T-helper 17 cell (primary cell): ENCODE measurements around the gene SULT2B1. TPM values are rescaled to one million over a fixed set of nuclear protein-coding genes. Genes with fewer than 3 reads are reported as not detected.
A peak's percentile ranks its signal among the peaks of the same experiment; 100 is the strongest.

Source experiments
- ATAC-seq: fragments of 150-1000 bp; cut with Tn5 transposase; 2 replicates; pipeline ENCODE4 v1.10.0; 2021; ENCODE audit warnings: mild to moderate bottlenecking, moderate library complexity
- DNase-seq, 3 donors: peaks; one replicate each; pipeline versions ENCODE4 v3.0.0 to v3.0.0-alpha.2; 2020 to 2021
- H3K9me3 ChIP-seq: one replicate; pipeline ENCODE4 v1.7.0; 2013; ENCODE audit warnings: low read length, mild to moderate bottlenecking; ENCODE audit not compliant: control insufficient read depth, poor library complexity, severe bottlenecking
- H3K27ac Mint-ChIP-seq: one replicate; pipeline ENCODE4 v1.8.0; 2022; ENCODE audit warnings: mild to moderate bottlenecking, moderate library complexity, mixed read lengths
- H3K27me3 Mint-ChIP-seq: one replicate; pipeline ENCODE4 v1.8.0; 2022; ENCODE audit warnings: mixed read lengths
- H3K36me3 Mint-ChIP-seq: one replicate; pipeline ENCODE4 v1.8.0; 2022; ENCODE audit warnings: low read depth, mixed read lengths
- H3K4me1 Mint-ChIP-seq: one replicate; pipeline ENCODE4 v1.8.0; 2022; ENCODE audit warnings: mild to moderate bottlenecking, mixed read lengths
- H3K4me3 Mint-ChIP-seq: one replicate; pipeline ENCODE4 v1.8.0; 2022; ENCODE audit warnings: mild to moderate bottlenecking, moderate library complexity, mixed read lengths
- total RNA-seq, 4 donors: library from RNA in 2 of 4; stranded (reverse) in 2 of 4; gene quantifications; one replicate each; pipeline ENCODE4 v1.2.3 and lab custom pipeline; 2022 to 2026

Gene SULT2B1
- total RNA-seq, 2 donors from 2014 or later = not detected

DNA sequence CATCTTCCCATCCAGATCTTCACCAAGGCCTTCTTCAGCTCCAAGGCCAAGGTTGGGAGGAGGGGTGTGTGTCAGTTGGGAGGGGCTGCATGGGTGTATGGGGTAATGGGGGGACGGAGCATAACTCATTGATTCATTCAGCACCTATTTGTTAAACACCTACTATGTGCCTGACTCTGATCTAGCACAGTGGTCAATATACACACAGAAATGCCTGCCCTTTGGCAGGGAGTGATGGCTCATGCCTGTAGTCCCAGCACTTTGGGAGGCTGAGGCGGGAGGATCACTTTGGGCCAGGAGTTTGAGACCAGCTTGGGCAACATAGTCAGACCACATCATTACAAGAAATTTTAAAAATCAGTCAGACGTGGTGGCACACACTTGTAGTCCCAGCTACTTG lies 35.4 kb downstream of the SULT2B1 start:
- H3K27ac Mint-ChIP-seq = no peak overlapping the region
- H3K9me3 ChIP-seq = no peaks in the 10 kb centered on the region
- DNase-seq (no peak), ATAC-seq (no peak)
- peaks cover 3% of the 10 kb centered on the region for H3K36me3 Mint-ChIP-seq
- H3K4me3 Mint-ChIP-seq = no peak overlapping the region
- no peaks in the 10 kb centered on the region for H3K27me3 Mint-ChIP-seq
- H3K4me1 Mint-ChIP-seq = peaks cover 20% of the 10 kb centered on the region

DNA sequence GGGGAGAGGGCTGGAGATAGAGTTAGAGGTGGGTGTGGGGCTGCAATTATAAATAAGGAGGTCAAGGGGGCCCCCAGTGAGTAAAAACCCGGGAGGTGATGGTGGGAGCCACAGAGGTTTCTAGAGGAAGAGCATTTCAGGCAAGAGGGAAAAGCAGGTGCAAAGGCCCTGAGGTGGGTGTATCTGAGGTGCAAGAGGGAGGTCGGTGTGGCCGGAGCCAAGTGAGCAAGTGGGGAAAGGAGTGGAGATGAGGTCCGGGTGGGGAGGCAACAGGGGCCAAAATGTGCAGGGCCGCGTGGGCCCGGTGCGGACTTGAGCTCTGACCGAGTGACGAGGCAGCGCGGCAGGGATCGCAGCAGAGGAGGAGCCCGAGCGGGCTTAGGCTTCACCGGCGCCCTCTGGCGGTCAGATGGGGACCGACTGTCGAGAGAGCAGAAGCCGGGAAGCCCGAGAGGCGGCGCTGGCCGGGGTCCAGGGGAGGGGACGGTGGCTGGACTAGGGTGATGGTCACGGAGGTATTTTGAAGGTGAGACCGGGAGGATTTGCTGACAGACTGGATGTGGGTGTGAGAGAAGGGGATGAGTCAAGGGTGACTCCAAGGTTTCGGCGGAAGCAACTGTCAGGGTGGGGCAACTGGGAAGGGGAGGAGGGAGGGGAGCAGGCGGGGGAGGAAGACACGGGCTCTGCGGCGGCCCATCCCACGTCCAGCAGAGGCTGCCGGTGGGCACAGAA lies 36.9 kb downstream of the SULT2B1 start:
- peak; percentile 92 for ATAC-seq
- peaks cover 22% of the 10 kb centered on the region for H3K4me1 Mint-ChIP-seq
- H3K27ac Mint-ChIP-seq = no peak overlapping the region
- H3K27me3 Mint-ChIP-seq = no peaks in the 10 kb centered on the region
- peaks cover 3% of the 10 kb centered on the region for H3K36me3 Mint-ChIP-seq
- DNase-seq = peak; percentile 75 to 90 (median 82)
- H3K9me3 ChIP-seq = no peaks in the 10 kb centered on the region
- peak overlapping the region; percentile 82 for H3K4me3 Mint-ChIP-seq

- Mint-ChIP-seq H3K27ac (no peak overlapping the region), H3K4me1 (peaks cover 27% of the 10 kb centered on the region), H3K27me3 (no peaks in the 10 kb centered on the region), H3K4me3 (no peak overlapping the region), H3K36me3 (peaks cover 3% of the 10 kb centered on the region)
- no peak for DNase-seq
- ATAC-seq = no peak
- H3K9me3 ChIP-seq = no peaks in the 10 kb centered on the region
These were observed 39.0 kb downstream of the SULT2B1 start for GRCh38 chr19:48591021-48591420.

- no peak for DNase-seq
- no peak for ATAC-seq
These were observed 43.2 kb downstream of the SULT2B1 start for GRCh38 chr19:48595171-48595570.

GRCh38 chr19:48595833-48596232 lies 43.9 kb downstream of the SULT2B1 start:
- H3K4me3 Mint-ChIP-seq = peak overlapping the region; percentile 79
- H3K9me3 ChIP-seq = no peaks in the 10 kb centered on the region
- peaks cover 5% of the 10 kb centered on the region for H3K27me3 Mint-ChIP-seq
- DNase-seq (no peak), ATAC-seq (no peak)
- H3K27ac Mint-ChIP-seq = peak overlapping the region; percentile 78
- peaks cover 3% of the 10 kb centered on the region for H3K36me3 Mint-ChIP-seq
- H3K4me1 Mint-ChIP-seq = peaks cover 18% of the 10 kb centered on the region

More at GRCh38 chr19:48595171-48595570, 43.2 kb downstream of the SULT2B1 start:
- peak overlapping the region; percentile 75 for H3K4me3 Mint-ChIP-seq
- peaks cover 3% of the 10 kb centered on the region for H3K36me3 Mint-ChIP-seq
- H3K27me3 Mint-ChIP-seq = peaks cover 5% of the 10 kb centered on the region
- peaks cover 18% of the 10 kb centered on the region for H3K4me1 Mint-ChIP-seq
- H3K9me3 ChIP-seq = no peaks in the 10 kb centered on the region
- H3K27ac Mint-ChIP-seq = peak overlapping the region; percentile 78

- Mint-ChIP-seq H3K27ac (peak overlapping the region; percentile 78), H3K27me3 (peaks cover 5% of the 10 kb centered on the region), H3K4me3 (peak overlapping the region; percentile 79), H3K4me1 (peaks cover 18% of the 10 kb centered on the region), H3K36me3 (peaks cover 3% of the 10 kb centered on the region)
- no peak for ATAC-seq
- no peaks in the 10 kb centered on the region for H3K9me3 ChIP-seq
- no peak for DNase-seq
These were observed 44.3 kb downstream of the SULT2B1 start for GRCh38 chr19:48596237-48596636.

DNA sequence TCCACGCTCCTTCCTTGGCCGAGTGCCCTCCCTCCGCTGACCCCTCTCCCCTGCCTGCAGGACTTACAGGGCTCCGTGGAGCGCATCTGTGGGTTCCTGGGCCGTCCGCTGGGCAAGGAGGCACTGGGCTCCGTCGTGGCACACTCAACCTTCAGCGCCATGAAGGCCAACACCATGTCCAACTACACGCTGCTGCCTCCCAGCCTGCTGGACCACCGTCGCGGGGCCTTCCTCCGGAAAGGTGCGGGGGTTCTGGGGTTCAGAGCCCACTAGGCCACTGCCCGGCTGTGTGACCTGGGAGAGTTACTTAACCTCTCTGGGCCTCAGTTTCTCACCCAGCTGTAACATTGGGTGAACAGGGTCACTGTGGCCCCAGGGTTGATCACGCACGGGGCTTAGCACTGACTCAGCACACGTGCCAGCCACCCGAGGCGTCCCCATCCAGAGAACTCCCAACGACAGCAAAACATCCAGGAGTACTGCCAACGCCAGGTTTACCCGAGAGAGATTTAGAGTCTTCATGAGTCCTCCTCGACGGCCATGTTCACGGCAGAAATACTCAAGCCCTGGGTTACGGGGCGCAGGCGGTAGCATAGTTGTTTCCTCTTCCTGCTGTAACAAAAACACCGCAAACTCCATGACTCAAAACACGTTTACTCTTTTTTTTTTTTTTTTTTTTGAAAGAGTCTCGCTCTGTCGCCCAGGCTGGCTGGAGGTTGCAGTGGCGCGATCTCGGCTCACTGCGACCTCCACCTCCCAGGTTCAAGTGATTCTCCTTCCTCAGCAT lies 44.9 kb downstream of the SULT2B1 start:
- Mint-ChIP-seq H3K4me1 (peaks cover 13% of the 10 kb centered on the region), H3K4me3 (peak overlapping the region; percentile 79), H3K27ac (peak overlapping the region; percentile 84), H3K27me3 (peaks cover 5% of the 10 kb centered on the region), H3K36me3 (peaks cover 3% of the 10 kb centered on the region)
- DNase-seq = peak in 1 of 3 donors; percentile 51
- ATAC-seq = peak; percentile 95
- H3K9me3 ChIP-seq = no peaks in the 10 kb centered on the region

DNA sequence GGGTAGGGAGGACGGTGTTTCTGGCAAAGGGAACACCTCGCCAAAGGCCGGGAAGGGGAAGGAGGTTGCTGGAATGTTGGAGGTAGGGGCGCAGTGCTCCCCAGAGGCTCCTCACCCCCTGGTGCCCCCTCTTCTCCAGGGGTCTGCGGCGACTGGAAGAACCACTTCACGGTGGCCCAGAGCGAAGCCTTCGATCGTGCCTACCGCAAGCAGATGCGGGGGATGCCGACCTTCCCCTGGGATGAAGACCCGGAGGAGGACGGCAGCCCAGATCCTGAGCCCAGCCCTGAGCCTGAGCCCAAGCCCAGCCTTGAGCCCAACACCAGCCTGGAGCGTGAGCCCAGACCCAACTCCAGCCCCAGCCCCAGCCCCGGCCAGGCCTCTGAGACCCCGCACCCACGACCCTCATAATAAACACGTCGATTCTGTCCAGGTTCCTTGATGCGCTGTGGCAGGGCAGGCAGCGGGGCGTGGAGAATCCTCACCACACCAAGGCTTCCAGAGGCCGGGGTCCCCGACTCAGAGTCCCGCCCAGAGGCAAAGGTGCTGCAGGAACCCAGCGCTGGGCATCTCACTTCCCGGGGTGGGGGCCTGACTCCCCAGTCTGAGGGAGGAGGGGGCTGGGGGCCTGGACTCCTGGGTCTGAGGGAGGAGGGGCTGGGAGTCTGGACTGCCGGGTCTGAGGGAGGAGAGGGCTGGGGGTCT lies 47.2 kb downstream of the SULT2B1 start:
- H3K9me3 ChIP-seq = no peaks in the 10 kb centered on the region
- Mint-ChIP-seq H3K4me1 (peaks cover 10% of the 10 kb centered on the region), H3K4me3 (no peak overlapping the region), H3K36me3 (peaks cover 3% of the 10 kb centered on the region), H3K27me3 (peaks cover 5% of the 10 kb centered on the region), H3K27ac (peak overlapping the region; percentile 59)
- ATAC-seq (no peak), DNase-seq (no peak)

GRCh38 chr19:48600679-48601417 lies 48.9 kb downstream of the SULT2B1 start:
- no peaks in the 10 kb centered on the region for H3K36me3 Mint-ChIP-seq
- H3K9me3 ChIP-seq = no peaks in the 10 kb centered on the region
- H3K4me1 Mint-ChIP-seq = peaks cover 3% of the 10 kb centered on the region
- DNase-seq (no peak), ATAC-seq (no peak)
- no peak overlapping the region for H3K27ac Mint-ChIP-seq
- no peak overlapping the region for H3K4me3 Mint-ChIP-seq
- H3K27me3 Mint-ChIP-seq = peaks cover 5% of the 10 kb centered on the region

GRCh38 chr19:48603001-48603400 lies 51.0 kb downstream of the SULT2B1 start:
- H3K27me3 Mint-ChIP-seq = peaks cover 5% of the 10 kb centered on the region
- H3K27ac Mint-ChIP-seq = no peak overlapping the region
- H3K9me3 ChIP-seq = no peaks in the 10 kb centered on the region
- H3K4me3 Mint-ChIP-seq = no peak overlapping the region
- ATAC-seq (no peak), DNase-seq (no peak)
- no peaks in the 10 kb centered on the region for H3K36me3 Mint-ChIP-seq
- H3K4me1 Mint-ChIP-seq = no peaks in the 10 kb centered on the region

GRCh38 chr19:48603449-48603848 lies 51.5 kb downstream of the SULT2B1 start:
- no peak overlapping the region for H3K27ac Mint-ChIP-seq
- ATAC-seq = no peak
- no peaks in the 10 kb centered on the region for H3K9me3 ChIP-seq
- H3K36me3 Mint-ChIP-seq = no peaks in the 10 kb centered on the region
- no peak for DNase-seq
- no peak overlapping the region for H3K4me3 Mint-ChIP-seq
- H3K4me1 Mint-ChIP-seq = no peaks in the 10 kb centered on the region
- peaks cover 5% of the 10 kb centered on the region for H3K27me3 Mint-ChIP-seq

- no peaks in the 10 kb centered on the region for H3K9me3 ChIP-seq
- H3K27me3 Mint-ChIP-seq = peaks cover under 1% of the 10 kb centered on the region
- no peak for ATAC-seq
- no peak for DNase-seq
- H3K27ac Mint-ChIP-seq = no peak overlapping the region
- H3K4me1 Mint-ChIP-seq = peaks cover 3% of the 10 kb centered on the region
- H3K36me3 Mint-ChIP-seq = no peaks in the 10 kb centered on the region
- no peak overlapping the region for H3K4me3 Mint-ChIP-seq
These were observed 51.9 kb downstream of the SULT2B1 start for GRCh38 chr19:48603850-48604249.
